Measurements from ENCODE around the gene LGR5.

Gene LGR5

DNA sequence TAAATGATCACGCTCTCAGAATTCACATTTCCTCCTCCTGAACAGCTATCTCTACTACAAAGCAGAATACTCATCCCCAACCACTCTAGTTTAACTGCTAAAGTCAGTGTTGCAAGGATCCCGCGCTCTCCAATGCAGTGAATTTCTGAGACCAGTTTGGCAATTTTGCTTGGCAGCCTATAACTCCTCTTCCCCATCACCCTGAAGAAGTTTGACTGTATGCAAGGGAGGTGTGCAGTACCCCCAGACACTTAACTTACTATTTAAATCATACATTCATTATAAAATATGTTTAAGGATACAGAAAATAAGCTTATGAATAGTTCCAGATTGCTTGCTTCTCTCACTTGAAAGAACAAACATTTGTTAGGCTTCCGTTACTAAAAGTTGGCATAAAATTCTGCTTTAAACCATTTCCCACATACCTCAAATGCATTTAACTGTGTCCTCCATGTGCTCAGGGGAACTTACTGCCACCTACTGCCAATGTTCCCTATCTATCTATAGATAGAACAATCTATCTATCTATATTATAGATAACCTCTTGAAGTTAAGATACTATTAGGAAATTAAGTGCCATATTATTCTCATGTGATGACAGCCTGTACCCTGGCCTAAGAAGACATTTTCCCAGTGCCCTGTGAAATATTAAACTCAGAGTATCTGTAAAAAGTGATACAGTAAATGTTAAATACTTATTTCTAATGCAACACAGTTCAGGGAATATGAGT lies 2.4 kb downstream of the LGR5 start:
- ChIA-PET CTCF (no interaction called here), POLR2A (ENCODE audit: low non-redundant PET) (no interaction called here)
- TF ChIP-seq CTCF (conservative IDR thresholded peaks at IDR 0.05; ENCODE audit: low read depth) = no peak
- no peak for DNase-seq (ENCODE audit: low spot score)
- no peak overlapping the region for H3K27ac ChIP-seq

DNA sequence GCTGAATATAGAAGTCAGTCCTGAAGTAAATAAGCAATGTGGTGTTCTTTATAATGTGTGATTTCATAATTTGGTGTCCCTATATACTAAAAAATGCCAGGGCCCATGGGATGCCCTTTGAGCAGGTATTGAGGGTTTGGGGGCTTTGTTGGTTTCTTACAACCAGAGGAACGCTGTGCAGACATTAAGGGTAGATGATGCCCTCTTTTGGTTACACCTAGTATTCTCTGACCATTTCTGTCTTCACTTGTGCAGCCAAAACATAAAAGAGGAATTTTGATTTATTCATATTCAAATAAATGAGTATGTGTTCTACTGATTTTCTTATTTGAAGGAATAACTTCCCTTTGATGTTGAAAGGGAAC lies 3.0 kb downstream of the LGR5 start:
- no peak overlapping the region for H3K27ac ChIP-seq
- ChIA-PET CTCF (no interaction called here), POLR2A (ENCODE audit: low non-redundant PET) (no interaction called here)
- TF ChIP-seq CTCF (conservative IDR thresholded peaks at IDR 0.05; ENCODE audit: low read depth) = no peak
- no peak for DNase-seq (ENCODE audit: low spot score)

DNA sequence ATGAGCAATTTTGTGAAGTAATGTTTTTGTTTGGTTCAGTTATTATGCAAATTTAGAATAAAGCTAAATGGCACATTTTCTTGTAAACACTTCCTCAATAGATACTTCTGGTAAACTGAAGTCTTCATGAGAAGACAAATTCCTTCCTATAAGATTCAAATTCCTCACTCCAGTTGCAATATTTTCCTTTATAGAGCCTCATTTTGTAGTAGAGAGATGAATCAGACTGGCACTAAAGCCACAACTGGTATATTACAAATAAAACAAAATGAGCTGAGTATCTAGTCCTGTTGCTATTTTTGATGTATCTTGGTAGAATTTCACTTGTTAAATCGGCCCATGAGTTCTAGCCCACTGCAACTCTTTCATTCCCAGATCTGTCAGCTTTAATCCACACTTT lies 5.5 kb downstream of the LGR5 start:
- CTCF ChIA-PET = no interaction called here
- DNase-seq (ENCODE audit: low spot score) = no peak

DNA sequence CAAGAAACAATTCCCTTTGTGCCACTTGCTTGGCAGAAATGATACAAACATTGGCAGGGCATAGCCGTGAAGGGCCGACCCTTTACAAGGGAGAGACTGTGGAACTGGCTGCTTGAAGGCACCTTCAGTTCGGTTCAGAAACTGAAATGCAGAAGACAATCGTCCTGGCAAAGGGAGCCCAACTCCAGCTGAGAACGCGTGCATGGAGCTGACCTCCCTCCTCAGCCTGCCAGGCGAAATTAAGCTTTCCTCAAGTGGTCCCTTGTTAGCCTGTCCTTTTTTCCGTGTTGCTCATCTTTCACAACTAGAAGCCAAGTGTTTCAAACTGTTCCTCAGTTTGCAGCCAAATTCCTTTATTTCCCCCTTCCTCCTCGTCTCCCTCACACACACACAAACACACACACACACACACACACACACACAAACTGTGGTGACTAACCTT lies 8.1 kb downstream of the LGR5 start:
- CTCF ChIA-PET = no interaction called here
- POLR2A ChIA-PET (ENCODE audit: low non-redundant PET) = no interaction called here
- DNase-seq (ENCODE audit: low spot score) = no peak
- H3K27ac ChIP-seq = no peak overlapping the region
- TF ChIP-seq CTCF (conservative IDR thresholded peaks at IDR 0.05; ENCODE audit: low read depth) = no peak

More for the DNA sequence above, 5.5 kb downstream of the LGR5 start:
- H3K27ac ChIP-seq = no peak overlapping the region
- no peak for TF ChIP-seq CTCF (conservative IDR thresholded peaks at IDR 0.05; ENCODE audit: low read depth)
- POLR2A ChIA-PET (ENCODE audit: low non-redundant PET) = no interaction called here

GRCh38 chr12:71448150-71448581 lies 8.6 kb downstream of the LGR5 start:
- DNase-seq (ENCODE audit: low spot score) = no peak
- TF ChIP-seq CTCF (conservative IDR thresholded peaks at IDR 0.05; ENCODE audit: low read depth) = no peak
- POLR2A ChIA-PET (ENCODE audit: low non-redundant PET) = no interaction called here
- CTCF ChIA-PET = no interaction called here
- no peak overlapping the region for H3K27ac ChIP-seq

GRCh38 chr12:71449373-71450070 lies 9.9 kb downstream of the LGR5 start:
- ChIA-PET CTCF (no interaction called here), POLR2A (ENCODE audit: low non-redundant PET) (no interaction called here)
- no peak for DNase-seq (ENCODE audit: low spot score)
- no peak overlapping the region for H3K27ac ChIP-seq
- no peak for TF ChIP-seq CTCF (conservative IDR thresholded peaks at IDR 0.05; ENCODE audit: low read depth)
